Measurements from ENCODE around the gene LARP1B. TPM values are rescaled to one million over a fixed set of nuclear protein-coding genes. Genes with fewer than 3 reads are reported as not detected.

The LARP1B gene
- total and polyA plus RNA-seq, 2 donors (not counting 1 experiment from before 2014, with no cell fraction given): 16.8 to 17.1 TPM

GRCh38 chr4:128247906-128248305, 186.8 kb downstream of the LARP1B start:
- Histone ChIP-seq H3K79me2 (ENCODE audit: control insufficient read depth, insufficient read depth, low read length) (no peaks in the 10 kb centered on the region), H3K9ac (ENCODE audit: insufficient read depth, low read length) (no peak overlapping the region), H3K4me2 (ENCODE audit: extremely low read depth, insufficient read depth, low read length) (no peak overlapping the region), H3K27ac (ENCODE audit: insufficient read depth, low read length) (no peak overlapping the region), H3K27me3 (ENCODE audit: control insufficient read depth, insufficient read depth, low read length) (no peaks in the 10 kb centered on the region), H3K36me3 (ENCODE audit: control insufficient read depth, insufficient read depth, low read length) (no peaks in the 10 kb centered on the region), H2AFZ (ENCODE audit: low read length) (no peak overlapping the region), H3K4me3 (replicated peaks in 1 of 4; ENCODE audit: control extremely low read depth in 1 of 4, insufficient read depth in 1 of 4, low read depth in 3 of 4, low read length in 4 of 4) (no peak overlapping the region), H3K4me1 (ENCODE audit: control insufficient read depth, extremely low read depth, insufficient read depth, low read length) (no peaks in the 10 kb centered on the region), H3K9me3 (ENCODE audit: control insufficient read depth, insufficient read depth, low read depth, low read length) (no peaks in the 10 kb centered on the region), H4K20me1 (ENCODE audit: control insufficient read depth, extremely low read depth, insufficient read depth, low read length) (no peaks in the 10 kb centered on the region)
- DNase-seq (ENCODE audit: low read depth in 2 of 2): no peak
- TF ChIP-seq EZH2 (IDR thresholded peaks at IDR 0.05; ENCODE audit: low read length, missing control alignments) (no peak), CTCF (conservative IDR thresholded peaks at IDR 0.05 in 1 of 2, IDR thresholded peaks at IDR 0.05 in 1 of 2; ENCODE audit: low read depth in 1 of 2, low read length in 2 of 2) (no peak)

- Histone ChIP-seq H3K4me1 (ENCODE audit: control insufficient read depth, extremely low read depth, insufficient read depth, low read length) (no peaks in the 10 kb centered on the region), H3K4me3 (replicated peaks in 1 of 4; ENCODE audit: control extremely low read depth in 1 of 4, insufficient read depth in 1 of 4, low read depth in 3 of 4, low read length in 4 of 4) (no peak overlapping the region), H3K27ac (ENCODE audit: insufficient read depth, low read length) (no peak overlapping the region), H3K9ac (ENCODE audit: insufficient read depth, low read length) (no peak overlapping the region), H3K79me2 (ENCODE audit: control insufficient read depth, insufficient read depth, low read length) (no peaks in the 10 kb centered on the region), H2AFZ (ENCODE audit: low read length) (no peak overlapping the region), H4K20me1 (ENCODE audit: control insufficient read depth, extremely low read depth, insufficient read depth, low read length) (no peaks in the 10 kb centered on the region), H3K9me3 (ENCODE audit: control insufficient read depth, insufficient read depth, low read depth, low read length) (no peaks in the 10 kb centered on the region), H3K4me2 (ENCODE audit: extremely low read depth, insufficient read depth, low read length) (no peak overlapping the region), H3K27me3 (ENCODE audit: control insufficient read depth, insufficient read depth, low read length) (no peaks in the 10 kb centered on the region), H3K36me3 (ENCODE audit: control insufficient read depth, insufficient read depth, low read length) (no peaks in the 10 kb centered on the region)
- TF ChIP-seq EZH2 (IDR thresholded peaks at IDR 0.05; ENCODE audit: low read length, missing control alignments) (no peak), CTCF (conservative IDR thresholded peaks at IDR 0.05 in 1 of 2, IDR thresholded peaks at IDR 0.05 in 1 of 2; ENCODE audit: low read depth in 1 of 2, low read length in 2 of 2) (no peak)
- no peak for DNase-seq (ENCODE audit: low read depth in 2 of 2)
These were observed 188.9 kb downstream of the LARP1B start for GRCh38 chr4:128249787-128250668.

DNA sequence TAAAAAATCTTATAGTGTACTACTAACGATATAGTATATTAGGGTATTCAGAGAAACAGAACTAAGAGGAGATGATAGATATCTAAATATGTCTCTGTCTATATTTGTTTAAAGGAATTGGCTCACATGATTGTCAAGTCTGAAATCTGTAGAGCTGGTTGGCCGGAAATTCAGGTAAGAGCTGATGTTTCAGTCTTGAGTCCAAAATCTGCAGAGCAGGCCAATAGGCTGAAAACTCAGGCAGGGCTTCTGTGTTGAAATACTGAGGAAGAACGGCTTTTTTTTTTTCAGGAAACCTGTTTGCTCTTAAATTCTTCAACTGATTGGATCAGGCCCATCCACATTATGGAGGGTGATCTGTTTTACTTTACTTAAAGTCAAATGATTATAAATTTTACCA, 194.8 kb downstream of the LARP1B start:
- no peak overlapping the region for H3K9ac ChIP-seq (ENCODE audit: insufficient read depth, low read length)
- H3K36me3 ChIP-seq (ENCODE audit: control insufficient read depth, insufficient read depth, low read length): no peaks in the 10 kb centered on the region
- no peak overlapping the region for H2AFZ ChIP-seq (ENCODE audit: low read length)
- DNase-seq (ENCODE audit: low read depth in 2 of 2): no peak
- H3K4me3 ChIP-seq (replicated peaks in 1 of 4; ENCODE audit: control extremely low read depth in 1 of 4, insufficient read depth in 1 of 4, low read depth in 3 of 4, low read length in 4 of 4): no peak overlapping the region
- no peak overlapping the region for H3K27ac ChIP-seq (ENCODE audit: insufficient read depth, low read length)
- no peaks in the 10 kb centered on the region for H4K20me1 ChIP-seq (ENCODE audit: control insufficient read depth, extremely low read depth, insufficient read depth, low read length)
- no peaks in the 10 kb centered on the region for H3K79me2 ChIP-seq (ENCODE audit: control insufficient read depth, insufficient read depth, low read length)
- no peak overlapping the region for H3K4me2 ChIP-seq (ENCODE audit: extremely low read depth, insufficient read depth, low read length)
- no peak for TF ChIP-seq EZH2 (IDR thresholded peaks at IDR 0.05; ENCODE audit: low read length, missing control alignments)
- TF ChIP-seq CTCF (conservative IDR thresholded peaks at IDR 0.05 in 1 of 2, IDR thresholded peaks at IDR 0.05 in 1 of 2; ENCODE audit: low read depth in 1 of 2, low read length in 2 of 2): no peak
- no peaks in the 10 kb centered on the region for H3K27me3 ChIP-seq (ENCODE audit: control insufficient read depth, insufficient read depth, low read length)
- no peaks in the 10 kb centered on the region for H3K9me3 ChIP-seq (ENCODE audit: control insufficient read depth, insufficient read depth, low read depth, low read length)
- peaks cover 2% of the 10 kb centered on the region for H3K4me1 ChIP-seq (ENCODE audit: control insufficient read depth, extremely low read depth, insufficient read depth, low read length)

Measured in fibroblast of lung (primary cell).